HG02852 (cell line): ENCODE results near the gene CDCP2.
"Not testable (repeated sequence)": the region's sequence is repeated elsewhere in the genome, so short reads cannot be mapped to it uniquely, and the experiment has no call there.

Source experiments
- ATAC-seq: cut with Tn5 transposase; IDR thresholded peaks from one replicate; pipeline ENCODE4 v1.9.1; 2021; ENCODE audit warnings: mild to moderate bottlenecking, moderate library complexity; ENCODE audit not compliant: unreplicated experiment

The CDCP2 gene

DNA sequence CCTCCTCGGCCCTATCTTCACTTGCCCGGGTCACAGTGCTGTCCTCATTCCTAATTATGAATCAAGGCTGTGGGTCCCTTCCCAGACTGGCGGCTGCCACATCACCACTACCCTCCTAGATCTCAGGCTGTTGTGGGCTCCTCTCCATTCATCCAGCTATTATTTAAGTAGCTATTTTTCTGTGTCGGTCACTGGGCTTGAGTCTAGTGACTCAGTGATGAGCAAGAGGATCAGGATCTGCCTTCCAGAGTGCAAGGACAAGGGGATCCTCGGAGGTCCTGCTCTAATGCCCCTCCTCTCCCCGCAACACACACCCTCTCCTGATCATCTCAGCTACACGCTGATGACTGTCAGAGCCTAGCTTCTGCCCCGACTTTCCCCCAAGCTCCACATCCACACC is 34.1 kb downstream of the CDCP2 start:
- ATAC-seq = no peak

DNA sequence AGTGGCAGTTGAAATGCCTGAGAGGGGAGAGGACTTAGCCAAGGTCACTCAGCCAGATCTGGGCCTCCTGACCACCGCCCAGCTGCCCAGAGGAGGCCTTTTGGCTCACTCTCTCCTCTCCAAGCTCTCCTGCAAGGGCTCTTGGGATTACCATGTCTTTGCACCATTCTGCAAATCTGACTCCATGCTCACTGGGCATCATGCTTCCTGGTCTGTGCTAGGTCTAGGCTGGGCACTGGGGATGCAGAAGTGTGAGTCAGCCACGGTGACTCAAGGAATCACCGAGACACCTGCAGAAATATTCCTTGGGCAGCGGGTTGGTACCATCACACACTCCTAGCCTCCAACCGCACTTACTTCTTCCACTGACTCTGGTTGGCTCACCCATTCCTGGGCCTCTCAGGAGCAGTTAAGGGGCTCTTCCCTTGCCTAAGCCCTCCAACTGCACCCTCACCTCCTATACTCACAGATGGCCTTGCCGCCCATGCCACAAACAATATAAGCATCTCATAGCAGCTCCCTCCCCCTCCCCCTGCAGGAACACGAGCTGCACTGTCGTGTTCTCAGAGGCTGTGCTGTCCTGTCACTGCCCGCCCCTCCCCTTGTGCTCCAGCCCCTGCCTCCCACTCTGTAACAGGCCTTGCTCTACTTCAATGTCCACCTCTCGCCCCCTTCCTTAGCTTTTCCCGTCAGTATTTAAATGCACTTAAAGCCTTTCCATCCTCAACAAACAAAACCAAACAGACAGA is 34.8 kb downstream of the CDCP2 start:
- ATAC-seq = no peak

DNA sequence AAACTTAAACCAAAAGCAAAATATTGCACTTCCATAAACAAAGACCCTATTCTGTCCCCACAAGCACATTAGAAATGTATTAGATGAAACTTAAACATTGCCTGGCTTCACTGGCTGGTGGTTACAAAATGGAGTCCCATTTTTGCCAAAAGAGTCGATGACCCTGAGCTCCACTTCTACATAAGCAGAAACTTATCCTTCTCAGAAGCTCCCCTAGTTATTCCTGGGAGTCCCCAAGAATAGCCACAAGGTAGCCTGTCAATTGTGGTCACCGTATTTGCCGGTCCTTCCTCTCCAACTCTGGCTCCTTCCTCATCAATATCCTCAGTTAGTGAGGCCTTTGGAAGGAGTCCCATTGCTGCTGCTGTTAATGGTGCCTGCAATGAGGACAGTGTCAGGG is 37.3 kb downstream of the CDCP2 start:
- no peak for ATAC-seq

DNA sequence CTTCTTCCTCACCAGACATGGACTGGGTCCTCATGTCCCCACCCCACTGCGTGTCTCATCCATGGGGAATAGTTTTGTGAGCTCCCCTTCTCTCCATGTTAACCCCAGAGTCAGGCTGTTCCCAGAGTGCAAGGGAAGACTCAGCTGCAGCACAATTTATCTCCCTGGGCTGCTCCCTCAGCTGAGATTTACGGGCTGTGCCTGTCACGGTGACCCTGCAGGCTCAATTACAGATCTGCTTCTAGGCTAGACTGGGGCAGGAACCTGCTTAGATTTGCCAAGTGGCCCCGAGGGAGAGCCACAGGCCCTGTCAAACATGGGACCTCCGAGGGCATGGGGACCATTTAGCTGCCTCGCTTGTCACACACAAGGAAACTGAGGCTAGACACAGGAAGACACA is 37.8 kb downstream of the CDCP2 start:
- ATAC-seq = no peak

- no peak for ATAC-seq
These were observed 38.8 kb downstream of the CDCP2 start for GRCh38 chr1:54114001-54114400.

GRCh38 chr1:54112705-54113368 is 40.0 kb downstream of the CDCP2 start:
- no peak for ATAC-seq

GRCh38 chr1:54112027-54112426 is 40.8 kb downstream of the CDCP2 start:
- ATAC-seq = no peak

GRCh38 chr1:54111624-54112023 is 41.2 kb downstream of the CDCP2 start:
- no peak for ATAC-seq

DNA sequence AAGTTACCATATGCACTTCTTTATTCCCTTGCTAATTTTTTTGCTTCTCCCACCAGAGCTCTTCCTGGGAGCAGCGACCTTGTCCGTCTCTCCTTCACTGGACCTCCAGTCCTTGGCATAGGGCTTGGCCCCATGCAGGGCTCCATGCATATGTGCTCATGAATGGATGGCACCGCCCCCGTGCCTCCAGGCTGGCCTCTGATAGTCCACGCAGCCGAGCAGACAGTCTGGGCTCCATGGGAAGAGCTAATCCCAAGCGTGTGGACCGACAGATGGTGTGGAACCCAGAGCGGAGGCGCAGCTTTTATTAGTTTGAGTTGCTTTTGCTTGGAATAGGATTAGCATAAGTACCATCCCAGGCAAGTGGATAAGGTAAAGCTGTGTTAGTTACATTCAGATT is 41.8 kb downstream of the CDCP2 start:
- ATAC-seq = no peak

DNA sequence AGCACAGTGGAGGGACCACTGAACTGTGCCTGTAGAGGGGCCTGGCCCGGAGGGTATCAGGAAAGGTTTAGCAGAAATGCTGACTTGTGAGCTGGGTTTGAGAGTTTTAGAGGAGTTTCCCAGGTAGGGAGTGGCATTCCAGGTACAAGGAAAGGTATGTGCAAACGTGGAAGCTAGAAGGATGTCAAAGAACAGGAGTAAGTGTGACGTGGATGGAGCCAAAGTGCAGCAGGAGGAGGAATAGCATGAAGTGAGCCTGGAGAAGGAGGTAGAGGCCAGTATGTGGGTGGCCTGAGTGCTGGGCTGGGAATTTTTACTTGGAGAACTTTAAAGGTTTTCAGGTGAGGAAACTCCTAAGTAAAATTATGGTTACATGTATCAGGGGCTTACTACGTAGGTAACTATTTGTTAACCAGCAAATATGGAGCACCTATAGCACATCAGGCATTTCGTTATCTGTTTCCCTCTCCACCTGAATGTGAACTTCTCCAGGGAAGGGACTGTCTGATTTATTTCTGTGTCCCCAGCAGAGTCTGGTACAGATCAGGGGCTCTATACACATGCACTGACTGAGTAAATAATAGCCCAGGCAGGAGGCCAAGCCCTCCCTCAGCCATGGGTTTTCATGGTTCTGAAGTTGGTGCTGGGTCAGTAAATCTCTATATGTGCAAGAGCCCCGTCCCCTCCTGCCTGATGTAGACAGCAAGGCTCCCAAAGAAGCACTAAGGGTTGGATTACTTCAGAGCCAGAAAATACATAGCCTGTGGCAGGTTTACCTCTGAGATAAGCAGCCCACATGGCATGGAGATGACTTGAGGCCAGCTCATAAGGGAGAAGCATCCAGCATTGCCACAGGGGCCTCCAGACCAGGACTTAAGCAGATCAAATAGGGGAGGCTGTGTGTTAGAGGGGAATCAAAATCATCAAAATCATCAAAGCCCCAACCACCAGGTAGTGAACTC is 43.4 kb downstream of the CDCP2 start:
- ATAC-seq = no peak

DNA sequence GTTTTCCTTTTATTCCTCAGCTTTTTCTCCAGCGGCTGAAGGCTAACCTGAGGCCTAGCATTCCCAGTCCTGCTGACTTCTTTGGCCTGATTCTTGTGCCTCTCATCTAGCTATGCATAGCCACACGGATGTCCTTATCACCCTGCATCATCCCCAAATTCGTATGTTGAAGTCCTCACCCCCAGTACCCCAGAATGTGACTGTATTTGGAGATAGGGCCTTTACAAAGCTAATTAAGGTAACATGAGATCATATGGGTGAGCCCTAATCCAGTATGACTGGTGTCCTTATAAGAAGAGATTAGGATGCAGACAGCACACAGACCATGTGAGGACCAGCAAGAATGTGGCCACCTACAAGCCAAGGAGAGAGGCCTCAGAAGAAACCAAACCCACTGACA is 44.6 kb downstream of the CDCP2 start:
- ATAC-seq = no peak

GRCh38 chr1:54107131-54107530 is 45.7 kb downstream of the CDCP2 start:
- no peak for ATAC-seq

GRCh38 chr1:54105736-54106269 is 47.0 kb downstream of the CDCP2 start:
- no peak for ATAC-seq

- no peak for ATAC-seq
These were observed 47.7 kb downstream of the CDCP2 start for GRCh38 chr1:54105080-54105479.

DNA sequence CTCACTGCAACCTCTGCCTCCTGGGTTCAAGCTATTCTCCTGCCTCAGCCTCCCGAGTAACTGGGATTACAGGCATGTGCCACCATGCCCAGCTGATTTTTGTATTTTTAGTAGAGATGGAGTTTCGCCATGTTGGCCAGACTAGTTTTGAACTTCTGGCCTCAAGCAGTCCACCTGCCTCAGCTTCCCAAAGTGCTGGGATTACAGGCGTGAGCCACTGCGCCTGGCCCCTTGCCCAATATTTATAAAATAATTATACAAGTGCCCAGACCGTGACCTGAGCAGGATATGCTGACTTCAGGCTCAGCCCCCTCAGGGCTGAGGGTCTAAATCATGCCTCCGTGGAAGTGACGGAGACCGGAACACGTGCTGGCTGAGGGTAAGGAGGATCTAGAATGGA is 48.2 kb downstream of the CDCP2 start:
- ATAC-seq = not testable (repeated sequence)

DNA sequence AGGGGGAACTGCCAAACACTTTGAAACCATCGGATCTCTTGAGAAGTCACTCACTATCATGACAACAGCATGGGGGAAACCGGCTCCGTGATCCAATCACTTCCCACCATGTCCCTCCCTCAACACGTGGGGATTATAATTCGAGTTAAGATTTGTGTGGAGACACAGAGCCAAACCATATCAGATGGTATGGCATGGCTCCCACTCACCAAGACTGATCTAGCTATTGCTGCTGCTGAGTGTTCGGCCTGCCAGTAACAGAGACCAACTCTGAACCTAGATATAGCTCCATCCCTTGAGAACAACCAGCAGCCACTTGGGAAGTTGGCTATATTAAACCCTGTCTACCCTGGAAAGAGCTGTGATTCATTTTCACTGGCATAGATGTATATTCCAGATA is 49.4 kb downstream of the CDCP2 start:
- no peak for ATAC-seq

- ATAC-seq = no peak
These were observed 52.3 kb downstream of the CDCP2 start for GRCh38 chr1:54100500-54100899.

DNA sequence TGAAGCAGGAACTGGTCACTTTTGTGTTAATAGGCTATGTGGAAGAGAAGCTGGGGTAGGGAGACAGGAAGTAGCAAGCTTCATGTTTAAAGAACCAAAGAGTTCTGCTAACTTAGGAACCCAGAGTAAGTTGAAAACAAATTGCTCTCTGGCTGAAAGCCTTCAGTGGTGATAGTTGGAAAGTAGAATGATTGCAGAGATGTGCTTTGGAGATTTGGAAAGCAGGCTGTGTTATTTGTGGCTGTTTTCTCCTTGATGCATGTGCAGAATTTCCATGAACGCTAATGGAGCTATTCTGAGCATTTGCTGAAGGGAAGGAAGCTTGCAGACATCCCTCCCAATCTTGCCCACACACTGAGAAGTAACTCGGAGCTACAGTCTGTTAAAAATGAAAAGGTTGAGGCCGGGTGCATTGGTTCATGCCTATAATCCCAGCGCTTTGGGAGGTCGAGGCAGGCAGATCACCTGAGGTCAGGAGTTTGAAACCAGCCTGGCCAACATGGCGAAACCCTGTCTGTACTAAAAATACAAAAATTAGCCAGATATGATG is 53.7 kb downstream of the CDCP2 start:
- no peak for ATAC-seq

- no peak for ATAC-seq
These were observed 55.9 kb downstream of the CDCP2 start for GRCh38 chr1:54096877-54097240.

GRCh38 chr1:54096227-54096876 is 56.4 kb downstream of the CDCP2 start:
- no peak for ATAC-seq
